Uterus (tissue), 4 donors: ENCODE measurements around the gene HOXD1. TPM values are rescaled to one million over a fixed set of nuclear protein-coding genes. Genes with fewer than 3 reads are reported as not detected.

Experiments
- DNase-seq, 2 donors: peaks; one replicate each; pipeline ENCODE4 v3.0.0-alpha.2; 2019 to 2020
- H3K27ac ChIP-seq, 2 donors: fragments of 200-600 bp; sonication (generic); 1 replicate in 1 of 2; 2 replicates in 1 of 2; pipeline ENCODE4 v1.5.1; 2016 to 2018
- H3K27me3 ChIP-seq, 2 donors: fragments of 200-600 bp; sonication (generic); one replicate each; pipeline ENCODE4 v1.5.1; 2018 to 2019; ENCODE audit warnings: control low read depth in 1 of 2
- H3K36me3 ChIP-seq, 2 donors: fragments of 200-600 bp; sonication (generic); one replicate each; pipeline ENCODE4 v1.5.1; 2019; ENCODE audit warnings: control low read depth in 1 of 2
- H3K4me1 ChIP-seq, 2 donors: fragments of 200-600 bp; sonication (generic); one replicate each; pipeline ENCODE4 v1.5.1; 2018 to 2019; ENCODE audit warnings: control low read depth in 1 of 2
- H3K4me3 ChIP-seq, 2 donors: fragments of 200-600 bp; sonication (generic); 1 replicate in 1 of 2; 2 replicates in 1 of 2; pipeline ENCODE4 v1.5.1; 2018 to 2019; ENCODE audit warnings: mild to moderate bottlenecking in 1 of 2
- H3K9me3 ChIP-seq, 2 donors: fragments of 200-600 bp; sonication (generic); one replicate each; pipeline ENCODE4 v1.5.1; 2019; ENCODE audit warnings: control low read depth in 1 of 2
- CTCF ChIP-seq, 4 experiments: fragments of 200-600 bp in 2 of 4; fragments of 450-650 bp in 2 of 4; sonication (generic) in 2 of 4; IDR thresholded peaks; one replicate each; pipeline ENCODE4 v1.5.1; 2016 to 2019; ENCODE audit warnings: antibody characterized with exemption in 4 of 4, mild to moderate bottlenecking in 2 of 4, moderate library complexity in 1 of 4
- POLR2A ChIP-seq, 2 donors: fragments of 450-650 bp; IDR thresholded peaks; one replicate each; pipeline ENCODE4 v1.6.1; 2016; ENCODE audit warnings: antibody characterized with exemption in 2 of 2, mild to moderate bottlenecking in 1 of 2, moderate library complexity in 1 of 2
- intact Hi-C: fragments of 100-400 bp; cut with DNase I; formaldehyde crosslinking; loops from one replicate; pipeline ENCODE4 v1.15.1; 2023; ENCODE audit warnings: low total_unique reads
- total RNA-seq, 4 donors: library from RNA; depleted of rRNA in 3 of 4; stranded (reverse); fragments of >200 nt in 3 of 4; gene quantifications; one replicate each; pipeline versions ENCODE4 v1.1.0 to v1.2.4, GENCODE V29; 2014 to 2023
- donor health status: DM: yes; HTN: yes; CAD: no.

Gene HOXD1
- total RNA-seq, 4 donors from 2014 or later, result 0.21 to 2.9 (median 0.52) TPM; not detected in 1

- TF ChIP-seq POLR2A (IDR thresholded peaks at IDR 0.05) (no peak), CTCF (IDR thresholded peaks at IDR 0.05) (no peak)
- no peak for DNase-seq
- Histone ChIP-seq H3K36me3 (no peaks in the 10 kb centered on the region), H3K27me3 (no peaks in the 10 kb centered on the region), H3K4me3 (no peak overlapping the region), H3K27ac (peak overlapping the region; percentile 75 to 83), H3K4me1 (peaks cover 0 to 12% of the 10 kb centered on the region in 2 donors), H3K9me3 (no peaks in the 10 kb centered on the region)
- intact Hi-C loops, result no loop called here
These were observed 37.7 kb upstream of the HOXD1 start for GRCh38 chr2:176150584-176151441.

- no peak for DNase-seq
- intact Hi-C loops, result no loop called here
- TF ChIP-seq POLR2A (IDR thresholded peaks at IDR 0.05) (no peak), CTCF (IDR thresholded peaks at IDR 0.05) (no peak)
- H3K36me3 ChIP-seq, result no peaks in the 10 kb centered on the region
- no peaks in the 10 kb centered on the region for H3K9me3 ChIP-seq
- H3K27ac ChIP-seq, result peak within 1 kb of the TSS; percentile 75 to 83
- H3K4me1 ChIP-seq, result peaks cover 0 to 12% of the 10 kb centered on the region in 2 donors
- H3K27me3 ChIP-seq, result no peaks in the 10 kb centered on the region
- H3K4me3 ChIP-seq, result peak within 1 kb of the TSS; percentile 16 to 36
These were observed 36.8 kb upstream of the HOXD1 start, which contains the start of gene HOXD4 for GRCh38 chr2:176151442-176152287. TSS of gene HOXD4 (plus strand) at chr2:176151550. CDS start at chr2:176151634, 84 bp downstream.

- peaks cover 0 to 12% of the 10 kb centered on the region in 2 donors for H3K4me1 ChIP-seq
- no peaks in the 10 kb centered on the region for H3K36me3 ChIP-seq
- H3K27me3 ChIP-seq, result no peaks in the 10 kb centered on the region
- no peak for DNase-seq
- intact Hi-C loops, result no loop called here
- H3K4me3 ChIP-seq, result peak overlapping the region; percentile 16 to 36
- no peaks in the 10 kb centered on the region for H3K9me3 ChIP-seq
- TF ChIP-seq CTCF (IDR thresholded peaks at IDR 0.05) (no peak), POLR2A (IDR thresholded peaks at IDR 0.05) (no peak)
- H3K27ac ChIP-seq, result peak overlapping the region; percentile 75 to 83
These were observed 35.9 kb upstream of the HOXD1 start for GRCh38 chr2:176152350-176153181.

DNA sequence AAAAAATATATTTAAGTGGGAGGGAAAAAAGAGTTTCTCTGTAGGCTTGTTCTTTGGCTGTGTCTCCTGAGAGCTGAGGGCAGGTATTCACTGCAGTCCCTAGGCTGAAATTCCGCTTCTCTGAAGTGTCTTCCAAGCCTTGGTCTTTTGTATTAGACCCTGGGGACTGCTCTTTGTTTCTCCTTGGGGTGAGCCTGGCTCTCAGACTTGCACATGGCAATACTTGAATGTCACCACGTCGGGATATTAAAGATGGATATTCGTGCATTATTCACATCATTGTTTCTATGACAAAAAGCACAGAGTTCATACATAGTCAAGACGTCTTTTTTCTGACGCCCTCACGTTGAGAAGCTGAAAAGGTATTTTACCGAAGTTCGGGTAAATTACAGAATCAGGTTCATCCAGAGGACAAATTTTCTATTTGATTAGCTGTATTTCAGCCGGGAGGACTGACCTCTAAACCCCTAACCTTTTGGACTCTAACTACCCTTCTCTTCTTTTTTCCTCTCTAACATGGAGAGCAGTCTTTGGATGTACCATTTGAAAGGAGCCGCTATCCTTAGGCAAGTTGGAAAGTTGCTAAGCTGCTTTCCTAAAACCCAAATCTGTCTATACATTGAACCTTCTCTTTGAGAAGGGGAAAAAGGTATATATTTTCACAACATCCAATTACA is 33.8 kb upstream of the HOXD1 start:
- Histone ChIP-seq H3K4me3 (no peak overlapping the region), H3K36me3 (no peaks in the 10 kb centered on the region), H3K27me3 (no peaks in the 10 kb centered on the region), H3K27ac (peak overlapping the region in 1 of 2 donors; percentile 83), H3K9me3 (no peaks in the 10 kb centered on the region), H3K4me1 (no peaks in the 10 kb centered on the region)
- no peak for TF ChIP-seq CTCF (IDR thresholded peaks at IDR 0.05)
- TF ChIP-seq POLR2A (IDR thresholded peaks at IDR 0.05), result no peak
- DNase-seq, result no peak
- intact Hi-C loops, result no loop called here
